Neutrophil (primary cell): Measurements from ENCODE around the gene BMP5.

Source experiments
- H3K27ac ChIP-seq: fragments of 200-600 bp; sonication (generic); 2 replicates; pipeline ENCODE4 v1.5.1; 2016; ENCODE audit warnings: mild to moderate bottlenecking, moderate library complexity
- H3K27me3 ChIP-seq: fragments of 200-600 bp; sonication (generic); 2 replicates; pipeline ENCODE4 v1.6.0; 2016; ENCODE audit warnings: mild to moderate bottlenecking
- H3K36me3 ChIP-seq: fragments of 200-600 bp; sonication (generic); 2 replicates; pipeline ENCODE4 v1.5.1; 2017
- H3K4me1 ChIP-seq, 2 experiments: fragments of 200-600 bp in 1 of 2; sonication (generic) in 1 of 2; 1 replicate in 1 of 2; 2 replicates in 1 of 2; pipeline versions ENCODE4 v1.5.1 to v1.6.1; 2013 to 2016; ENCODE audit warnings: low read depth in 1 of 2, low read length in 1 of 2, mild to moderate bottlenecking in 1 of 2, moderate library complexity in 1 of 2; ENCODE audit not compliant: control insufficient read depth in 1 of 2, insufficient read depth in 1 of 2
- H3K4me3 ChIP-seq, 2 experiments: fragments of 200-600 bp in 1 of 2; sonication (generic) in 1 of 2; 1 replicate in 1 of 2; 2 replicates in 1 of 2; pipeline ENCODE4 v1.5.1; 2013 to 2016; ENCODE audit warnings: low read depth in 1 of 2, low read length in 1 of 2, mild to moderate bottlenecking in 1 of 2, moderate library complexity in 1 of 2
- H3K9me3 ChIP-seq: fragments of 200-600 bp; sonication (generic); 2 replicates; pipeline ENCODE4 v1.5.1; 2016
- TF ChIP-seq, protein P1 (sequence below): fragments of 200-600 bp; sonication (generic); IDR thresholded peaks from 2 replicates; pipeline ENCODE4 v1.5.1; 2016; ENCODE audit warnings: antibody characterized with exemption

Gene BMP5

DNA sequence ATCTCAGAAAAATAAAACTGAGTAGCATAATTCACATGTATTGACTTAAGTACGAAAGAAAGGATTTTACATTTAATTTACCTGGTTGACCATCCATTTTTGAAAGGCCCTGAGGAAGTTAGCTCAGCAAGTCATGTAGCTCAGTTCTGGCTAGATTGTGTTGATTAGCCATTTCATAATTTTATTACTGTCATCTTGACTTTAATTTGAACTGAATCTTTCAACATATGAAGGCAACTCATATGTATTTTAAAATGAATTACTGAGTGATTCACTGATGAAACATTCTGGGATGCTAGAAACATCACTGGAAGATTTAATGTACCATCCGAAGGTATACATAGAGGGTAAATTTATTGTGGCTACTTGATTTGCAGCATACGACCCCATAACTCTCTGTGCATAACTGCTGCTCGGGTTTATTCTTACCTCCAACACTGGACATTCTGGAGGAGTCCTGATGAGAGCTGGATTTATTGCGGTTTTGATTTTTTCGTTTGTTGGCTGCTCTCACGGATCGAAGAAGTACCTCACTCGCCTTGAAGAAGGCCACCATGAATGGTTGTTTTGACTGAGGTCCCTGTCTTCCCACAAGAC, 101.7 kb downstream of the BMP5 start:
- no peak overlapping the region for H3K4me3 ChIP-seq
- H3K9me3 ChIP-seq: no peaks in the 10 kb centered on the region
- no peaks in the 10 kb centered on the region for H3K36me3 ChIP-seq
- no peaks in the 10 kb centered on the region for H3K27me3 ChIP-seq
- H3K4me1 ChIP-seq: no peaks in the 10 kb centered on the region
- no peak overlapping the region for H3K27ac ChIP-seq
- TF ChIP-seq, protein P1, sequence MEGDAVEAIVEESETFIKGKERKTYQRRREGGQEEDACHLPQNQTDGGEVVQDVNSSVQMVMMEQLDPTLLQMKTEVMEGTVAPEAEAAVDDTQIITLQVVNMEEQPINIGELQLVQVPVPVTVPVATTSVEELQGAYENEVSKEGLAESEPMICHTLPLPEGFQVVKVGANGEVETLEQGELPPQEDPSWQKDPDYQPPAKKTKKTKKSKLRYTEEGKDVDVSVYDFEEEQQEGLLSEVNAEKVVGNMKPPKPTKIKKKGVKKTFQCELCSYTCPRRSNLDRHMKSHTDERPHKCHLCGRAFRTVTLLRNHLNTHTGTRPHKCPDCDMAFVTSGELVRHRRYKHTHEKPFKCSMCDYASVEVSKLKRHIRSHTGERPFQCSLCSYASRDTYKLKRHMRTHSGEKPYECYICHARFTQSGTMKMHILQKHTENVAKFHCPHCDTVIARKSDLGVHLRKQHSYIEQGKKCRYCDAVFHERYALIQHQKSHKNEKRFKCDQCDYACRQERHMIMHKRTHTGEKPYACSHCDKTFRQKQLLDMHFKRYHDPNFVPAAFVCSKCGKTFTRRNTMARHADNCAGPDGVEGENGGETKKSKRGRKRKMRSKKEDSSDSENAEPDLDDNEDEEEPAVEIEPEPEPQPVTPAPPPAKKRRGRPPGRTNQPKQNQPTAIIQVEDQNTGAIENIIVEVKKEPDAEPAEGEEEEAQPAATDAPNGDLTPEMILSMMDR: no peak

DNA sequence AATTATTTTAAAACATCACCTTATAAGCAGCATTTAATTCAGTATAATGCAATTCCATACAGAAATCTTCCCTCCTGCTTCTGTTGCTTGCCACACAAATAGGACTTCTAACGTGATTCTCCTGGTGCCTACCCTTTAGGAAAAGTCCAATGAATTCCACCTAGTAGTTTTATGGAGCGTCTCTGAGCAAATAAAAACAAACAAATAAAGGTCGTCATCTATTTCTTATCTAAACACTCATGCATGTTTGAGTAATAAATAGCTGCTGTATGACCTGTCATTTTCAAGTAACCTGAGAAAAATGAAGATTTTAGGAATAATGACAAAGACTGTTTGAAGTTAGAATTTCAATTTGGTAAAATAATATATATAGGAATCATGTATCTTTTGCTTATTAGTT, 102.7 kb downstream of the BMP5 start:
- no peaks in the 10 kb centered on the region for H3K9me3 ChIP-seq
- no peaks in the 10 kb centered on the region for H3K27me3 ChIP-seq
- no peak overlapping the region for H3K4me3 ChIP-seq
- H3K36me3 ChIP-seq: no peaks in the 10 kb centered on the region
- H3K4me1 ChIP-seq: no peaks in the 10 kb centered on the region
- H3K27ac ChIP-seq: no peak overlapping the region
- TF ChIP-seq, protein P1: no peak

DNA sequence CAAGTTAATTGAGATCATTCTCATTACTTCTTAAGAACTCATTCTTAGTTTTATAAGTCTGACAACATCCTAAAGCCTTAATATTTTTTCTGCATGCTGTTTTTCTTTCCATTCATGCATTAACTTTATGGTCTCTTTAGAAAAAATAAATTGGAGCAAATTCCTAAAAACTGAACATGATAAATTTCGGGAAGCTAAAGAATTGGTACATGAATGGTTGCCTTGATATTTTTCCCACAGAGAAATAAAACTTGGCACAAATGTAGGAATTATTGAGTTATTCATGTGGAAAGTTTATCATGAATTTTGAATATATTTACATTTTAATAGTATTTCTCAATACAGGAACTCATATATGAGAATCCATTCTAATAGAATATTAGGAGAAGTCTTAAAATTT, 115.9 kb downstream of the BMP5 start:
- no peak overlapping the region for H3K4me3 ChIP-seq
- H3K36me3 ChIP-seq: no peaks in the 10 kb centered on the region
- no peaks in the 10 kb centered on the region for H3K9me3 ChIP-seq
- H3K27ac ChIP-seq: no peak overlapping the region
- H3K4me1 ChIP-seq: no peaks in the 10 kb centered on the region
- TF ChIP-seq, protein P1: no peak
- H3K27me3 ChIP-seq: no peaks in the 10 kb centered on the region

DNA sequence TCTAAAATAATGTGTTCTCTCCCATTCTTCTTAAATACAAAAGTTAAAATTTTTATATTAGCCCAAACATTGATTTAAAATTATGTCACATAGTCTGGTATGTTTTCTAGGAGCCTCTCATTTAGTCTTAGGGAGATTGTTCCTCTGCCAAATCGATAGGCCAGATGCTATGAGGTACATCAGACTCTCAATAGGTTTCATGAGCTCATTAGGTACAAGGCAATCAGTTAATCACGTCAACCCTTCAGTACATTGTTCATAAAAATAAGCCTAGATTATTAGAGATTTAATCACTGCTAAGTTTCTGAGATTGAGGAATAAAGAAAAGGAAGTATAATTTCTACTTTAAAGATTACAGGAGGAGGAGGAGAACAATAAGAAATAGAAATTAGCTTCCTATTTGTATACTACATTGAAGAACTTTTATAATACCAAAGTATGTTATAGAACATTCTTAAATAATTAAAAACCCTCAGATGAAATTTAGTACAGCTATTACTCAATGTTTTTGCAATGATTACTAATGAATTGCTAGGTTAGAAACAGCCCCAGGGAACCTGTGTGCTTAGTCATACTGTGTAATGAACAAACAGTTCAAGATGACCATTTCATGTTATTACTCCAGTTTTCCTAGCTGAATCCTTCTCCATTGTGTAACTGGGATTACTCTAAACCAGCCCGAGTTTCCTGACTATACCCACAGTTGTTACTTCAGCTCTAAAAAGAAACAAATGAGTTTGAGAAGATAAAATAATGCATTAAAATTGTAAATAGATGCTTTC, 117.0 kb downstream of the BMP5 start:
- H3K4me3 ChIP-seq: no peak overlapping the region
- H3K4me1 ChIP-seq: no peaks in the 10 kb centered on the region
- H3K27me3 ChIP-seq: no peaks in the 10 kb centered on the region
- H3K9me3 ChIP-seq: no peaks in the 10 kb centered on the region
- TF ChIP-seq, protein P1: no peak
- H3K36me3 ChIP-seq: no peaks in the 10 kb centered on the region
- no peak overlapping the region for H3K27ac ChIP-seq

DNA sequence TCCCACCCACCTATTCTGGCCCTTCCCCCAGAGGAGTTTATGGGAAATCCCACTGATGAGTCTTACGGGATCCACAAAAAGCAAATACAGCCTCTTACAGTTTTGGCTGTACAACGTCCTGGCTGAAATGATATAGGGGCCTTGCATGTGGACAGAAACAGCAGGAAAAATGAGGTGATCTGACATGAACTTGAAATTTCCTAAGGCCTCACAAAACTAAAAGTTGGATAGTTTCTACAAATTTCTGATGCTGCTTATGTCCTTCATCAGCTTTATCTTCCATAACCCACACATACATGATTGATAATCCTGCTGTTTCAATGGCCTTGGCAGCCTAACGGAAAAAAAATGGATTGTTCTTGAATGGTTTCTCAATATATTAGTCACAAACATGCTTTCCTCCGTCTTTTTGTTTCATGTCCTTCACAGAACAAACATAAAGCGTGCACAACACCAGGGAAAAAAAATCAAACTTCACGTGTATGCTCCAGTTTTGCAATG, 118.8 kb downstream of the BMP5 start:
- H3K9me3 ChIP-seq: no peaks in the 10 kb centered on the region
- H3K27ac ChIP-seq: no peak overlapping the region
- H3K27me3 ChIP-seq: no peaks in the 10 kb centered on the region
- no peaks in the 10 kb centered on the region for H3K36me3 ChIP-seq
- TF ChIP-seq, protein P1: no peak
- no peak overlapping the region for H3K4me3 ChIP-seq
- H3K4me1 ChIP-seq: no peaks in the 10 kb centered on the region
